Nephron progenitor cell (in vitro differentiated cells): ENCODE data around the gene TRAPPC6A.

Experiments
- DNase-seq: peaks from one replicate; pipeline ENCODE4 v3.0.0; 2021
- H3K27ac Mint-ChIP-seq: 2 replicates; pipeline ENCODE4 v1.8.0; 2021; ENCODE audit warnings: mild to moderate bottlenecking, moderate library complexity, mixed read lengths
- H3K27me3 Mint-ChIP-seq: 2 replicates; pipeline ENCODE4 v1.8.0; 2021; ENCODE audit warnings: mild to moderate bottlenecking, low read depth, mixed read lengths; ENCODE audit not compliant: poor library complexity
- H3K36me3 Mint-ChIP-seq: 2 replicates; pipeline ENCODE4 v1.8.0; 2021; ENCODE audit warnings: low read depth, mixed read lengths
- H3K4me1 Mint-ChIP-seq: 2 replicates; pipeline ENCODE4 v1.8.0; 2021; ENCODE audit warnings: mixed read lengths
- H3K4me3 Mint-ChIP-seq: 2 replicates; pipeline ENCODE4 v1.8.0; 2021; ENCODE audit warnings: mild to moderate bottlenecking, moderate library complexity, mixed read lengths
- H3K9me3 Mint-ChIP-seq: 2 replicates; pipeline ENCODE4 v1.8.0; 2021; ENCODE audit warnings: mild to moderate bottlenecking, moderate library complexity, mixed read lengths
- TF ChIP-seq, protein P1 (sequence below): fragments of 200-600 bp; sonication (generic); IDR thresholded peaks from 2 replicates; pipeline ENCODE4 v1.5.0; 2021; ENCODE audit warnings: antibody characterized with exemption

Gene TRAPPC6A

GRCh38 chr19:45164577-45165335, 13.3 kb downstream of the TRAPPC6A start:
- H3K4me1 Mint-ChIP-seq: peaks cover 24% of the 10 kb centered on the region
- TF ChIP-seq, protein P1, sequence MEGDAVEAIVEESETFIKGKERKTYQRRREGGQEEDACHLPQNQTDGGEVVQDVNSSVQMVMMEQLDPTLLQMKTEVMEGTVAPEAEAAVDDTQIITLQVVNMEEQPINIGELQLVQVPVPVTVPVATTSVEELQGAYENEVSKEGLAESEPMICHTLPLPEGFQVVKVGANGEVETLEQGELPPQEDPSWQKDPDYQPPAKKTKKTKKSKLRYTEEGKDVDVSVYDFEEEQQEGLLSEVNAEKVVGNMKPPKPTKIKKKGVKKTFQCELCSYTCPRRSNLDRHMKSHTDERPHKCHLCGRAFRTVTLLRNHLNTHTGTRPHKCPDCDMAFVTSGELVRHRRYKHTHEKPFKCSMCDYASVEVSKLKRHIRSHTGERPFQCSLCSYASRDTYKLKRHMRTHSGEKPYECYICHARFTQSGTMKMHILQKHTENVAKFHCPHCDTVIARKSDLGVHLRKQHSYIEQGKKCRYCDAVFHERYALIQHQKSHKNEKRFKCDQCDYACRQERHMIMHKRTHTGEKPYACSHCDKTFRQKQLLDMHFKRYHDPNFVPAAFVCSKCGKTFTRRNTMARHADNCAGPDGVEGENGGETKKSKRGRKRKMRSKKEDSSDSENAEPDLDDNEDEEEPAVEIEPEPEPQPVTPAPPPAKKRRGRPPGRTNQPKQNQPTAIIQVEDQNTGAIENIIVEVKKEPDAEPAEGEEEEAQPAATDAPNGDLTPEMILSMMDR: no peak
- no peaks in the 10 kb centered on the region for H3K9me3 Mint-ChIP-seq
- peak; percentile 46 for DNase-seq
- H3K36me3 Mint-ChIP-seq: no peaks in the 10 kb centered on the region
- peaks cover 6% of the 10 kb centered on the region for H3K27me3 Mint-ChIP-seq
- H3K4me3 Mint-ChIP-seq: no peak overlapping the region
- no peak overlapping the region for H3K27ac Mint-ChIP-seq

GRCh38 chr19:45163751-45164460, 14.1 kb downstream of the TRAPPC6A start:
- Mint-ChIP-seq H3K4me1 (peaks cover 24% of the 10 kb centered on the region), H3K27me3 (peaks cover 6% of the 10 kb centered on the region), H3K36me3 (no peaks in the 10 kb centered on the region), H3K4me3 (no peak overlapping the region), H3K9me3 (no peaks in the 10 kb centered on the region), H3K27ac (no peak overlapping the region)
- TF ChIP-seq, protein P1: no peak
- no peak for DNase-seq

DNA sequence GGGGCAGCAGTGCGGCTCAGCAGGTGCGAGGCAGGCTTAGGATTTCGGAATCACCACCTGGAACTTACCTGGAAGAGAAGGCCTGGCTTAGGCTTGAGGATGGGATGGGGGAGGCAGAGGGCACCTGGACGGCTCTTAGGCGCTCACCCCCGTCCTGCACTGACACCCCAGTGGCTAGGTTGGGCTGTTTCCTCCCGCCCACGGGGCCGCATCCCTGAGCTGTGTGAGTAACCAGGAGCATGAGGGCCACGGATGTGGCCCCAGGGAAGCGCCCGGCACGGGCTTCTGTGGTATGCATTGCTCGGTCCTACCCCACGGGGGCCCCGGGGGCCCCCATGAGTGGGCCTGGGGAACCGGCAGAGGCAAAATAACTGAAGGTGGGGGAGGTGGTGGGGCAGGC, 14.9 kb downstream of the TRAPPC6A start:
- Mint-ChIP-seq H3K4me1 (peaks cover 24% of the 10 kb centered on the region), H3K4me3 (no peak overlapping the region), H3K27me3 (peaks cover 6% of the 10 kb centered on the region), H3K36me3 (no peaks in the 10 kb centered on the region), H3K27ac (no peak overlapping the region), H3K9me3 (no peaks in the 10 kb centered on the region)
- no peak for DNase-seq
- TF ChIP-seq, protein P1: no peak

DNA sequence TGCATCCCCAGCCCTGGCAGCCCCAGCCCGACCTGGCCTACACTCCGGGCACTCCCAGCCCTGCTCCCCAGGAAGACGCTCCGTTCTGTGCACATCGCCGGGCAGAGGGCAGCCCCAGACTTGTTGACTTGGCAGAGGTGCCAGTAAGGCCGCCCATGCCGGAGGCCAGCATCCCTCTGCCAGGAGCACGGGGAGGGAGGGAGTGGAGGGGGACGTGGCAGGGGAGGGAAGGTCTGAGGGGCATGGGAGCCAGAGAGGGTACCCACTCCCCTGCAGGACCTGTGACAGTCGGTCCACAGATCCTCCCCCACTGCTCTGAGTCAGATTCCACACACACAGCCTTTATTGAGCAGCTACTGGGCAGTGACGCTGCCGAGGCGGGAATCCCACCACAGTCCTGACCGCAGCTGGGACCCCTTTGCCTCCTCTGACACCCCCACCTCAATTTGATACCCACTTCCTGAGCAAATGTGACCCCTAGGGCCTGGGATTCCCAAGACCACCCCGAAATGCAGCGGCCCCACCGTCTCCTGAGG, 15.4 kb downstream of the TRAPPC6A start:
- no peak for DNase-seq
- Mint-ChIP-seq H3K36me3 (no peaks in the 10 kb centered on the region), H3K27me3 (peaks cover 6% of the 10 kb centered on the region), H3K4me1 (peaks cover 24% of the 10 kb centered on the region), H3K4me3 (no peak overlapping the region), H3K9me3 (no peaks in the 10 kb centered on the region), H3K27ac (no peak overlapping the region)
- TF ChIP-seq, protein P1: no peak

GRCh38 chr19:45161738-45162607, 16.1 kb downstream of the TRAPPC6A start:
- TF ChIP-seq, protein P1: peak; percentile 72
- no peak overlapping the region for H3K27ac Mint-ChIP-seq
- no peaks in the 10 kb centered on the region for H3K36me3 Mint-ChIP-seq
- H3K9me3 Mint-ChIP-seq: no peaks in the 10 kb centered on the region
- H3K4me3 Mint-ChIP-seq: no peak overlapping the region
- peaks cover 26% of the 10 kb centered on the region for H3K4me1 Mint-ChIP-seq
- peak; percentile 78 for DNase-seq
- H3K27me3 Mint-ChIP-seq: peaks cover 6% of the 10 kb centered on the region
